NCI-H1092 (cell line): ENCODE data around the gene CAPN10.

Experiments used
- DNase-seq: peaks from one replicate; lab custom pipeline; 2025; lab: John Stamatoyannopoulos, UW

CAPN10 gene

DNA sequence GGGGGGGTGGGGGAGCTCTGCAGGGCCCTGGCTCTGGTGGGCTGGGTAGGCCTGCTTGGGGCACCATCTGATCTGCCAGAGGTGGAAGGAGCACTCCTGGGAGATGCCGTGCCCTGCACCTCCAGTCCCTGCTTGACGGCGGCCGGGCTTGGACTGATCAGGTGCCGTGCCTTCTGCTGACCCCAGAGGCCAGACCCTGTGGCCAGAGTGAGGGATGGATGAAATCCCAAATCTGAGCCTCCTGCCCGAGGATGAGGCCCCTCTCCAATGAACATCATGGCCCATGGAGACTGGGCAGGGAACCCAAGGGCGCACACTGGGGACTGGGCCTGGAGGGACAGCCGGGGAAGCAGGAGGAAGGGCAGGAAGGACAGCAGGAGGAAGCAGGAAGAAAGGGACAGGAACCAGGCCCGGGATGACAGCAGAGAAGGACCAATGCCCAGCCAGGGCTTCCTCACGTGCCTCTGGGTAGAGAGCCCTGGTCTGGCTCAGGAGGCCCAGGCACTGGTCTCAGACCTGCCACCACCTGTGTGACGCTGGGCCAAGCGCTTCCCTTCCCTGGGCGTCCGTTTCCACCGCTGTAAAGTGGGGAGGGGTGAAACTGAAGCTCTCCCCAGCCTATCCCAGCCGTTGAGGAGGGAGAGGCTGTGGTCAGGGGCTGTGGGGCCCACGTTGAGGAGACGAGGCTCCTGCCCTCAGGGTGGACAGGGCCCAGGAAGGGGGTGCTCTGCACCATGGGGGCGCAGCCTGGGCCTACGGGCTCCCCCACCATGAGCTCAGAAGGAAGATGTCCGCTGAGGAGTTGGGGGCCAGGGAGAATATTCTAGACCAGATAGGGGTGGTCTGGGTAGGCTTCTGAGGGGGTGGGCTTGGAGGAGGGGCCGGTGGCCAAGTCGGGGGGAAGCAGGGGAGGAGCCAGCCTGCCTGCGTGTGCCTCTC, 37.7 kb downstream of the CAPN10 start:
- DNase-seq: no peak

DNA sequence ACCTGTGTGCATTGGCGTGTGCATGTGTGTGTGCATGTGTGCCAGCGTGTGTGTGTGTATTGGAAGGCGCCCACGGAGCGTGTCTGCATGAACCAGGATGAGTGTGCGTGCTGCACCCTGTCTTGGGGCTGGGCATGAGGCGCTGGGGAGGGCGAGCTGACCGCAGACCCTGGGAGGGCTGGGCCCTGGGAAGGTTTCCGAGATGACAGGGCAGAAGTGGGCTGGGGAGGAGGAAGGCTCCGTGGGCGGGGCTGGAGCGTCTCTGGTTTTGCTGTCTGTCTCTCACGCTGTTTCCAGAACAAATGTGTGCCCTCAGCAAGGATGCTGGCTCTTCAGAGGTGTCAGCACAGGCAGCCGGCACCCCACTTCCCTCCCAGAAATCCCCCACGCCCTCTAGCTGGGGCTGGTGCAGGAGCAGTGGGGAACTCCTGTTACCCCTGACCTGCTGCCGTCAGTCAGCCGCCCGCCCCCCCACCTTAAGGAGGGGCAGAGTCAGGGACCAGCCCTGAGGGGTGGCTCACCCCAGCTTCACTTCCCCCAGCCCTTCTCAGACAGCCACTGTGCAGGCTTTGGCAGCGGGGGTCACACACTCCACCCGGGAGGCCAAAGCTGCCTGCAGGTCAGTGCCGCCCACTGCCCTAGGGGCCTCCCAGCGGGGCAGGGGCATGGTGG, 38.6 kb downstream of the CAPN10 start, which contains the start of gene GPR35:
Gene GPR35 (plus strand): TSS at position 531 of the 672 bp plus-strand sequence. CDS start 4,473 bp downstream, outside the sequence.
- no peak for DNase-seq

DNA sequence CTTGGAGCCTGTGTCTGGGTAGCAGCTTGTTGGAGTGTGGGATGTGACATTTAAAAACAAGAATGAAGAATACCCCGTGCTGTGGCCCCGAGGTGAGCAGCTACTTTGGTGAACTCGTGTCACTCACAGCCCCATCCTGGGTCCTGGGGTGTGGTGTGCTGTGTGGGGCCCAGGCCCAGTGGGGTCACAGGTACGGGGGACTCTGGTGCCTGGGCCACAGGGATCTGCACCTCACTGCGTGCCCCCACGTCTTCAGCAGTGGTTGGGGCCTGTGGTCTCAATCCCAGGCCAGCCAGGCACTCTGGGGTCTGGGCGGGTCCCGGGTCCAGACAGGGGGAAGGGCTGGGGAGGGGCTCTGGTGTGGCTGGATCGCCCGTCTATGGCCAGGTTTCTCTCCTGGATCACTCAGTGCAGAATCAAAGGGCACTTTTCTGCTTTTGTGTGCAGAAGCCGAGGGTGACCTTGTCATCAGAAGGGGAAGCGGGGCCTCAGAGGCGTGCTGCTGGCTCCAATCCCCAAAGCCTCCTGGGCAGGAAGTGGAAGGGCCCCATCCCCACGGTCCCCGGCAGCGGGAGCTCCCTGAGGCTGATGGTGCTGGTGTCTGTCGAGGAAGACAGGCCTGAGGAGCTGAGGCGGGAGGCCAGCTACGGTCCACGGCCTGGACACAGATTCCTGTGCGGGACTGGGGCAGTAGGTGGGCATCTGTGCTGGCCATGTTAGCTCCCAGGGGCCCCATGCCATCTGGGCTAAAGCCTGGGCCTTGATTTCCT, 40.2 kb downstream of the CAPN10 start:
- DNase-seq: no peak

DNA sequence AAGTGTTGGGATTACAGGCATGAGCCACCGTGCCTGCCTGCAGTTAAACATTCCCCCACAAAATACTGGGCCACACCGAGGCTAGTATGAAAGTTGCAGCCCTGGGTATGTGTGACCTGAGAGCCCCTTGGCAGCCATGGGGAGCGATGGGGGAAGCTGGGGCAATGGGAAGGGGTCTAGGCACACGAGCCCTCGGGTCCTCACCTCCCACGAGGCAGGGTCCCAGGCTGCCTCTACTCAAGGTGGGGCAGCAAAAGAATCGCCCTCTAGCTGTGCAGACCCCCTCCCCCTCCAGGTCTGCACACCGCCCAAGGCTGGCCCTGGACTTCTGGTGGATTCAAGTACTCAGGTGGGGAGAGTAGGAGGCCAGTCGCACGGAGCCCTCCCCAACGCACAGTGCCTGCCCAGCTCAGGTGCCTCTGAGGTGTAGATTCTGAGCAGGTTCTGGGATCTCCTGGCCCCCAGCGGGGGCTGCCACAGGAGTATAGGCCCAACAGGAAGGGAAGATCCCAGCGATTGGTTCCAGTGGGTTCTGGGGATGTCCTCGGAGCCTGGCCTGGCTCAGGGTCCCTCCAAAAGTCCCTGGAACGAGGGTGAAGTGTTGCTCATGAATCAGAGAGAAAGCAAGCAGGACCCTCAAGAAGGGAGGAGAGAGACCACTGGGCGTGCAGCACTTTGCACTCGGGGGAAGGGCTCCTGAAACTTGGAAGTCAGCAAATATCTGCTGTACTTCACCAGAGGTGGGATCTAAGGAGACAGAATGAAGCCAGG, 41.4 kb downstream of the CAPN10 start:
- no peak for DNase-seq

DNA sequence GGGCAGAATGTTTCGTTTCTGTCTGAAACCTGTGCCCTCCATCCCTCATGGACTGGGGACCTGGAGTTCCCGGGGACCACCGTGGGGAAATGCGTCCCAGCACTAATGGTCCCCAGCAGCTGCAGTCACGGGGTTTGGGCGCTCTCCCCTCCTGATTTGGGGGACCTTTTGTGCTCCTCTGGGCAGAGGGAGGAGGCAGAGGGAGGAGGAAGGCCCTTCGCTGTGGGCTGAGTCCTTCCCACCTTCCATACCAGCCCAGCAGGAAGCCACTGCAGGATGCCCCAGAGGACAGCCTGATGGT, 41.9 kb downstream of the CAPN10 start:
- no peak for DNase-seq

DNA sequence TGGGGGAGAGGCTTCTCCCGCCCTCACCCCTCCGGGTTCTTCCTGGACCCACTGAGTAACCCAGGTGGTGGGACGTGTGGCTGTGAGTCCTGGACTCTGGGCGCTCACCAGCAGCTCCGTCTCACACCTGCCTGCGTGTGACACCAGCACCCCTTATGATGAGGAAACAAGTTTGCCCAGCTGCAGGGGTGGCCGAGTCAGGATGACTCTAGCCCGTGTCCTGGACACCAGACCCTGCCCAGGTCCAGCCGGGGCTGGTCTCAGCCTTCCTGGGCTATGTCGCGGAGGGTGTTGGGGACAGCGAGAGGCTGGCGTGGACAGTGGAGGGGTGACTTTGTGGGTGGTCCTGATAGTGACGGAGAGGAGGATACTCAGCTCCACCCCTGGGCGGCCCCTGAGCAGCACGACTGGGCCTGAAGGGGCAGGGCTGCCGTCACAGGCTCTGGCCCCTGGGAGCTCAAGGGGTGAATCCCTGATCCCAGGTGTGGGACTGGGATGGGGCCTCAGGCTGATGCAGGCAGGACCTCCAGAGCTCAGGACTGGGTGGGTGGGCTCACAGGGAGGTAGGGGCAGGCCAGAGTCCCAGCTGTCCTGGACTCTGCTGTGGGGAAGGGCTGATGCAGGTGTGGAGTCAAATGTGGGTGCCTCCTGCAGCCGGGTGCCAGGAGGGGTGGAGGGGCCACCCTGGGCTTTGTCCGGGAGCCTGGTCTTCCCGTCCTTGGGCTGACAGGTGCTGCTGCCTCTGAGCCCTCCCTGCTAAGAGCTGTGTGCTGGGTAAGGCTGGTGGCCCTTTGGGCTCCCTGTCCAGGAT, 42.5 kb downstream of the CAPN10 start:
- DNase-seq: no peak

DNA sequence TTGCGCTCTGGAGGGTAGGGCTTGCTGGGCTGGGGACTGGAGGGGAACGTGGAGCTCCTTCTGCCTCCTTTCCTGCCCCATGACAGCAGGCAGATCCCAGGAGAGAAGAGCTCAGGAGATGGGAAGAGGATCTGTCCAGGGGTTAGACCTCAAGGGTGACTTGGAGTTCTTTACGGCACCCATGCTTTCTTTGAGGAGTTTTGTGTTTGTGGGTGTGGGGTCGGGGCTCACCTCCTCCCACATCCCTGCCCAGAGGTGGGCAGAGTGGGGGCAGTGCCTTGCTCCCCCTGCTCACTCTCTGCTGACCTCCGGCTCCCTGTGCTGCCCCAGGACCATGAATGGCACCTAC, 43.1 kb downstream of the CAPN10 start:
- no peak for DNase-seq

DNA sequence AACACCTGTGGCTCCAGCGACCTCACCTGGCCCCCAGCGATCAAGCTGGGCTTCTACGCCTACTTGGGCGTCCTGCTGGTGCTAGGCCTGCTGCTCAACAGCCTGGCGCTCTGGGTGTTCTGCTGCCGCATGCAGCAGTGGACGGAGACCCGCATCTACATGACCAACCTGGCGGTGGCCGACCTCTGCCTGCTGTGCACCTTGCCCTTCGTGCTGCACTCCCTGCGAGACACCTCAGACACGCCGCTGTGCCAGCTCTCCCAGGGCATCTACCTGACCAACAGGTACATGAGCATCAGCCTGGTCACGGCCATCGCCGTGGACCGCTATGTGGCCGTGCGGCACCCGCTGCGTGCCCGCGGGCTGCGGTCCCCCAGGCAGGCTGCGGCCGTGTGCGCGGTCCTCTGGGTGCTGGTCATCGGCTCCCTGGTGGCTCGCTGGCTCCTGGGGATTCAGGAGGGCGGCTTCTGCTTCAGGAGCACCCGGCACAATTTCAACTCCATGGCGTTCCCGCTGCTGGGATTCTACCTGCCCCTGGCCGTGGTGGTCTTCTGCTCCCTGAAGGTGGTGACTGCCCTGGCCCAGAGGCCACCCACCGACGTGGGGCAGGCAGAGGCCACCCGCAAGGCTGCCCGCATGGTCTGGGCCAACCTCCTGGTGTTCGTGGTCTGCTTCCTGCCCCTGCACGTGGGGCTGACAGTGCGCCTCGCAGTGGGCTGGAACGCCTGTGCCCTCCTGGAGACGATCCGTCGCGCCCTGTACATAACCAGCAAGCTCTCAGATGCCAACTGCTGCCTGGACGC, 43.6 kb downstream of the CAPN10 start:
- no peak for DNase-seq

DNA sequence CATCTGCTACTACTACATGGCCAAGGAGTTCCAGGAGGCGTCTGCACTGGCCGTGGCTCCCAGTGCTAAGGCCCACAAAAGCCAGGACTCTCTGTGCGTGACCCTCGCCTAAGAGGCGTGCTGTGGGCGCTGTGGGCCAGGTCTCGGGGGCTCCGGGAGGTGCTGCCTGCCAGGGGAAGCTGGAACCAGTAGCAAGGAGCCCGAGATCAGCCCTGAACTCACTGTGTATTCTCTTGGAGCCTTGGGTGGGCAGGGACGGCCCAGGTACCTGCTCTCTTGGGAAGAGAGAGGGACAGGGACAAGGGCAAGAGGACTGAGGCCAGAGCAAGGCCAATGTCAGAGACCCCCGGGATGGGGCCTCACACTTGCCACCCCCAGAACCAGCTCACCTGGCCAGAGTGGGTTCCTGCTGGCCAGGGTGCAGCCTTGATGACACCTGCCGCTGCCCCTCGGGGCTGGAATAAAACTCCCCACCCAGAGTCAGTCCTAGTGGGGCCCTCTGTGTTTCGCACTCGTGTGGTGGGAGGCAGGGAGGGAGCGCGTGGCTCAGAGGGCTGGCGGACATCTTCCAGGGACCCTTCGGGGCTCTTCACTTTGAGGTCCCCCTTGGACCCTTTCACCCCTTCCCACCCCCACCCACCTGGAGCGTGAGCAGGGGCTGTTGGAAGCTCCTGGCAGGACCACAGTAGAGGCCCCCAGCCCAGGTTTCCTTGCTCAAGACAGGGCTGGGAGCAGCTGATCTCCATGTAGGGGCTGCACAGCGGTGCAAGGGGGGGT, 44.4 kb downstream of the CAPN10 start:
- no peak for DNase-seq

DNA sequence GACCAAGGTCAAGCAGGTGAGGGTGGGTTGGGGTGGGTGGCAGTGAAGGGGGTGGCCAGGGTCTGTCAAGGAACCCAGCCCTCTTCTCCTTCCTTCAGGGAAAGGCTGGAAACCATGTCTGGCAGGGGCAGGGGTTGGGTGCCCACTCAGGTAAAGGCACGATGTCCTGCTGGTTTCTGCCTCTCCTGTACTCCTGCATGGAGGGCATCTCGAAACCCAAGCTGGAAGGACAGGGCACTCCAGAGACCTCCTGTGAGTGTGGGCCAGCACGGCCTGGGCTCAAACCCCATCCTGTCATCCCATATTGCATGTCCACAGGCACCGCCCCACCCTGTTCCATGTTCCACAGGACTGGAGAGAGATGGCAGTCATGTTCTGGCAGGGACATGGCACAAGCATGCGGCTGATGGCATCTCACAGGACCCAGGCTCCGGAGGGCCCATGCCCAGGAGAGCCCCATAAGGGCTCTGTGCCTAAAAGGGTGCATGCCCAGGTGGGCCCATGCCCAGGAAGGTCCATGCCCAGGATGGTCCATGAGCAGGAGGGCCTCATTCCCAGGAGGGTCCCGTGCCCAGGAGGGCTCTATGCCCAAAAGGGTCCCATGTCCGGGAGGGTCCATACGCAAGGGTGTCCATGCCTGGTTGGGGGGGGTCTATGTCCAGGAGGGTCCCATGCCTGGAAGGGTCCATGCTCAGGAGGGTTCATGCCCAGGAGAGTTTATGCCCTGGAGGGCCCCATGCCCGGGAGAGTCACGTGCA, 45.2 kb downstream of the CAPN10 start:
- DNase-seq: no peak

DNA sequence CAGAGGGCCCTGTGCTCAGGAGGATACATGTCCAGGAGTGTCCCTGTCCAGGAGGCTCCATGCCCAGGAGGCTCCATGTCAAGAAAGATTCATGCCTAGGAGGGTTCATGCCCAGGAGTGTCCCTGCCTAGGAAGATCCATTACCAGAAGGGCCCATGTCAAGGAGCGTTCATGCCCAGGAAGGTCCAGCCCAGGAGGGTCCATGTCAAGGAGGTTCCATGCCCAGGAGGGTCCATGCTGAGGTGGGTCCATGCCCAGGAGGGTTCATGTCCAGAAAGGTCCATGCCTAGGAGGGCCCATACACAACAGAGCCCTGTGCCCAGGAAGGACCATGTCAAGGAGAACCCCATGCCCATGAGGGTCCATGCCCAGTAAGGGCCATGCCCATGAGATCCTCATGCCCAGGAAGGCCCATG, 45.8 kb downstream of the CAPN10 start:
- no peak for DNase-seq

DNA sequence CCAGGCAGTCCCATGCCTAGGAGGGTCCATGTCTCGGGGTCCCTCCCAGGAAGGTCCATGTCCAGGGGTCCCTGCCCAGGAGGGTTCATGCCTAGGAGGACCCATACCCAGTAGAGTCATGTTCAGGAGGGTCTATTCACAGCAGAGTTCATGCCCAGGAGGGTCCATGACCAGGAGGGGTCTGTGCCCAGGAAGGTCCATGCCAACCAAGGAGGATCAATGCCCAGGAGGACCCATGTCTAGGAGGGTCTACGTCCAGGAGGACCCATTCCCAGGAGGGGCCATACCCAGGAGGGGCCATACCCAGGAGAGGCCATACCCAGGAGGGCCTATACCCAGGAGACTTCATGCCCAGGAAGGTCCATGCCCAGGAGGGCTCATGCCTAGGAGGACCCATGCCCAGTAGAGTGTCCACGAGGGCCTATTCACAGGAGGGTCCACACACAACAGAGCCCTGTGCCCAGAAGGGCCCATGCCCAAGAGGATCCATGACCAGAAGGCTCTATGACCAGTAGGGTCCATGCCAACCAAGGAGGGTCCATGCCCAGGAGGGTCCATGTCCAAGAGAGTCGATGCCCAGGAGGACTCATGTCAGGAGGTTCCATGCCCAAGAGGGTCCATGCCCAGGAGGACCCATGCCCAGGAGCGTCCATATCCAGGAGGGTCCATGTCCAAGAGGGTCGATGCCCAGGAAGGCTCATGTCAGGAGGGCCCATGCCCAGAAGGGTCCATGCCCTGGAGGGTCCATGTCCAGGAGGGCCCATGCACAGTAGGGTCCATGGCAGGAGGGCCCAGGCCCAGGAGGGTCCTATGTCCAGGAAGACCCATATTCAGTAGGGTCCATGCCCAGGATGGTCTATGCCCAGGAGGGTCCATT, 48.8 kb downstream of the CAPN10 start:
- no peak for DNase-seq

DNA sequence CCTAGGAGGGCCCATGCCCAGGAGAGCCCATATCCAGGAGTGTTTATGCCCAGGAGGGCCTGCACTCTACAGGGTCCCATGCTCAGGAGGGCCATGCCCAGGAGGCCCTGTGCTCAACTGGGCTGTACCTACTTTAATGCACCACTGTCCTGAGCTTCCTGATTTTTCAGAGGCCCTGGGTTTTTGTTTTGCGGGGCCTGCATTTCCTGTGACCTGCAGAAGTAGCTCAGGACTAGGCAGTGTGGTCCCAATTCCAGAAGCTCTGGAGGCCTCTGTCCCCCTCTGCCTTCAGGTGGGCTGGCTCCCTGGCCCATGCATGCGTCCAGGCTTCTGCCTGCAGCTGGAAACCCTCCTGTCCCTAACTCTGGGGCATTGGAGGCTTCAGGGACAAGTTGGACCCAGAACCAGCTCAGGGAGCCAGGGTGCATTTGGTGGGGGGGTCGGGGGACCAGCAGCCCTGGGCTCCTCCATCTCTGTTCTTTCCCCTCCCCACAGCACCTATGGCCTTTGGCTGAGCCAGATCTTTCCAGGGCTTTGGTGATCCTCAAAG, 49.5 kb downstream of the CAPN10 start:
- no peak for DNase-seq

DNA sequence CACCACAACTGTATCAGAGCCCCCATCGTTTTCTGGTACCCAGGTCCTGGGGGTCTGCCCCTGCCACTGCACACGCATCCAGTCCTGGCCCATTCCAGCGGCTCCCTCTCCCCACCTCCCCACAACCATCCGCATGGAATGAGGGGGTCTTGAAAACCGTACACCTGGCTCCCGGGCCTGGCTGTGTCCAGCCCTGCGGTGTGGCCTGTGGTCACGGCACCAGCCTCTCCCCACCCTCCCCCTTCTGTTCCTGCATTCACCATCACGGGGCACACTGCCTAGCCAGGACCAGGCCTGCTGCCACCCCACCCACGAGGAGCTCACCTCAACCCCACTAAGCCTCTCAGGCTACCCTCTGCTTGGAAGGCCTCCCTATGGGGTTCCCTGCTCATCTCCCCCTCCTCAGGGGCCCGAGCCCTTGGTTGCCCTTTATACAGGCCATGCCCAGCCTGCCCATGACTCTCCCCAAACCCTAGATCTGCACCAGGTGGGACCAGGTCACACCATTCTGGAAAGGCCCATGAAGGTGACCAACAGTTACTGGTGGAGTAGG, 50.1 kb downstream of the CAPN10 start:
- DNase-seq: no peak

DNA sequence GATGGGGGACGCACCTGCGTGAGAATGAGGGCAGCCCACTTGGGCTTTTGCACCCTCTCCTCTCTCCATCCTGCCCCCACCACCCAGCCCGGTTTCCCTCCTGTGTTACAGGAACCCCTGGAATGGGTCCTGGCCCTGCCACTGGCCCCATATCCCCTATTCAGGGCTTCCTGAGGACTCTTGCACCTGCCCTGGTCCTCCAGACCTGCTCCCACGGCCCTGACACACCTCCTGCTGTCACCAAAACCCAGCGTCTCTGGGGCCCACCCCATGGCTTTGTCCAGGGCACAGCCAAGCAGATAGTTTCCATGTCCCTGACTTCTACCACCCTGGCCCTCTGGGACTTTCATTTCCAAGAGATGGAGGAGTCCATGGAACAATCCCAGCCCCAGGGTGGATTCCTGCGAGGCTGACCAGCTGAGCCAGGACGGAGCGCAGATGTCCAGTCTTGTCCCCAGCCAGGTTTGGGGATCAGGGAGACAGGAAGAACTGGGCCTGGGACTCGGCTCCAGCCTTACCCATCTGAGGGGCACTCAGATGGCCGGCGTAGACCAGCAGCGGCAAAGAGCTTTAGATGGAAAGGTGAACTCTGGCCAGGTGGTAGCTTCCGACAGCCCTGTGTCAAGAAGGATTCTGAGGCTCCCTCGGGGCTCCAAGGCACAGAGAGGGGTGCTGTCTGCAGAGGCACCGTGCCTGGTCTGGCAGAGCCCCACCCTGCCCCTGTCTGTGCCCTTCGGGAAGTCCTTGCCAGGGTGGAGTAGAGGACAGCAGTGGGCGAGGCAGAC, 50.8 kb downstream of the CAPN10 start:
- DNase-seq: no peak

DNA sequence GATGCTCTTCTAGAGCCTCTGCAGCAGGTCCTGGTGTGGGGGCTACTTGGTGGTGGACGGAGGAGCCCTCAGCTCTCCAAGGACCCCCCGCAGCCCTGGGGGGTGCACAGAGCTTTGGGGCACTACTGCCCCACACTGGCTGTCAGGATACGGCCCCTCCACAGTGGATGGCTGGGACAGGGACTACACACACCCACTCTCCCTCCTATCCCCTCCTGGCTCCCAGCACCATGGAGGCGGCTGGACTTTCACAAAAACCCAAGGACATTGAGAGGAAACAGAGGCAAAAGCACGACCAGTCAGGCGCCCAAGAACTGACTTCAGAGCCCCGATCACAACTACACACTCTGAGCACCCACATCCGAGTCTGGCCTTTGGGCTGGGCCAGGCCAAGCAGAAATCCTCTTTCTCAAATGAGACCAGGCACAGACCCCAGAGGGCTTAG, 51.4 kb downstream of the CAPN10 start:
- no peak for DNase-seq
